ENCODE results near the gene EVI5L. TPM values are rescaled to one million over a fixed set of nuclear protein-coding genes. Genes with fewer than 3 reads are reported as not detected.

Gene EVI5L
- total and polyA plus RNA-seq, 2 donors (not counting 3 experiments of a cell fraction or from before 2014, with no cell fraction given) = 11.9 to 13.5 TPM

GRCh38 chr19:7808108-7808507, 21.9 kb upstream of the EVI5L start:
- Histone ChIP-seq H2AFZ (ENCODE audit: low read depth, low read length) (no peak overlapping the region), H3K79me2 (ENCODE audit: control insufficient read depth, insufficient read depth, low read length) (no peaks in the 10 kb centered on the region), H3K36me3 (ENCODE audit: control insufficient read depth in 2 of 2, extremely low read depth in 1 of 2, insufficient read depth in 2 of 2, low read length in 2 of 2) (no peaks in the 10 kb centered on the region), H3K4me3 (replicated peaks in 1 of 3; ENCODE audit: insufficient read depth in 1 of 3, low read depth in 1 of 3, low read length in 3 of 3) (no peak overlapping the region), H3K9ac (replicated peaks; ENCODE audit: extremely low read depth, insufficient read depth, low read length) (no peak overlapping the region), H3K9me1 (replicated peaks; ENCODE audit: control insufficient read depth, extremely low read depth, insufficient read depth, low read length) (no peaks in the 10 kb centered on the region), H3K27ac (ENCODE audit: insufficient read depth, low read depth, low read length) (no peak overlapping the region), H3K4me2 (ENCODE audit: insufficient read depth, low read length) (no peak overlapping the region), H4K20me1 (replicated peaks; ENCODE audit: control insufficient read depth, extremely low read depth, insufficient read depth, low read length) (no peaks in the 10 kb centered on the region), H3K27me3 (ENCODE audit: control insufficient read depth in 2 of 2, insufficient read depth in 2 of 2, low read length in 2 of 2) (no peaks in the 10 kb centered on the region), H3K4me1 (ENCODE audit: control insufficient read depth, extremely low read depth, insufficient read depth, low read length) (no peaks in the 10 kb centered on the region), H3K9me3 (replicated peaks; ENCODE audit: control insufficient read depth, insufficient read depth, low read length) (no peaks in the 10 kb centered on the region)
- intact Hi-C loops (cut with micrococcal nuclease) (no loop called here), dilution Hi-C loops (cut with MboI; ENCODE audit: extremely low pct_ligation_motif_present, low sequenced_read_pairs) (no loop called here)
- ChIA-PET CTCF (interaction anchor here (0.7 kb wide), 1 partner anchor 240 kb away, joined by 3 read pairs; no protein-coding TSS in a partner anchor), POLR2A (no interaction called here)
- FAIRE-seq (no peak), DNase-seq (ENCODE audit: low read depth, low spot score) (no peak)
- BruUV-seq (replicated peaks) = no TSS peak
- TF ChIP-seq JUN (IDR thresholded peaks at IDR 0.05; ENCODE audit: borderline replicate concordance, insufficient read depth, insufficient read length, low read depth) (no peak), POLR2AphosphoS5 (IDR thresholded peaks at IDR 0.05; ENCODE audit: insufficient read depth, low read depth, low read length) (no peak), EZH2 (IDR thresholded peaks at IDR 0.05; ENCODE audit: borderline replicate concordance, low read depth, low read length, severe bottlenecking) (no peak), CTCF (IDR thresholded peaks at IDR 0.05; ENCODE audit: extremely low read depth in 1 of 2, insufficient read depth in 1 of 2, low read depth in 1 of 2, low read length in 2 of 2) (no peak), FOS (IDR thresholded peaks at IDR 0.05; ENCODE audit: borderline replicate concordance, insufficient read depth, low read length) (no peak), POLR2A (IDR thresholded peaks at IDR 0.05; ENCODE audit: low read depth, low read length) (no peak), GATA2 (IDR thresholded peaks at IDR 0.05; ENCODE audit: insufficient read depth, insufficient read length, low read depth, low read length) (no peak), MYC (IDR thresholded peaks at IDR 0.05; ENCODE audit: low read depth, low read length) (no peak), MAX (IDR thresholded peaks at IDR 0.05; ENCODE audit: insufficient read depth, insufficient read length) (no peak)

Measured in endothelial cell of umbilical vein (primary cell).